Skin epidermis (tissue), 12 donors: Measurements from ENCODE around the gene NCEH1.

Experiments used
- H3K27ac ChIP-seq, 21 experiments: fragments of 200-600 bp; sonication (generic) in 11 of 21; one replicate each; pipeline ENCODE4 v1.5.0; 2020; ENCODE audit warnings: mild to moderate bottlenecking in 3 of 21, inconsistent platforms in 2 of 21, moderate library complexity in 2 of 21
- H3K4me3 ChIP-seq, 7 experiments: fragments of 200-600 bp; sonication (generic) in 2 of 7; one replicate each; pipeline ENCODE4 v1.5.0; 2020; ENCODE audit warnings: inconsistent platforms in 2 of 7, mild to moderate bottlenecking in 2 of 7, moderate library complexity in 1 of 7

NCEH1 gene

DNA sequence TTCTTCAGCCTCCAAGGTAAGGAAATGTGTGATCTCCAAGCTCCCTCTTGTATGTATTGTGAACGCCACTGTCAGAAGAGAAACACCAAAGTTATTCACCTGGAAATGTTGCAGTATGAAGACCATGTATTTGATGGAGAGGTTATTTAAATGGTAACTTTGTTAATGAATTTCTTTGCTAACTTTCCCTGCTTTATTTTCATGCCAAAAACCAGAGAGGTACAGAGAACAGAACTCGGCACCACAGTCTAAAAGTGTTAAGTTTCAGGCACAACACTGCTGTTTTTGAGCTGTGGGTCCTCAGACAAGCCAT lies 114.5 kb downstream of the NCEH1 start:
- Histone ChIP-seq H3K27ac (peak overlapping the region in 18 of 21 experiments; percentile 57 to 94 (median 86)), H3K4me3 (no peak overlapping the region)

DNA sequence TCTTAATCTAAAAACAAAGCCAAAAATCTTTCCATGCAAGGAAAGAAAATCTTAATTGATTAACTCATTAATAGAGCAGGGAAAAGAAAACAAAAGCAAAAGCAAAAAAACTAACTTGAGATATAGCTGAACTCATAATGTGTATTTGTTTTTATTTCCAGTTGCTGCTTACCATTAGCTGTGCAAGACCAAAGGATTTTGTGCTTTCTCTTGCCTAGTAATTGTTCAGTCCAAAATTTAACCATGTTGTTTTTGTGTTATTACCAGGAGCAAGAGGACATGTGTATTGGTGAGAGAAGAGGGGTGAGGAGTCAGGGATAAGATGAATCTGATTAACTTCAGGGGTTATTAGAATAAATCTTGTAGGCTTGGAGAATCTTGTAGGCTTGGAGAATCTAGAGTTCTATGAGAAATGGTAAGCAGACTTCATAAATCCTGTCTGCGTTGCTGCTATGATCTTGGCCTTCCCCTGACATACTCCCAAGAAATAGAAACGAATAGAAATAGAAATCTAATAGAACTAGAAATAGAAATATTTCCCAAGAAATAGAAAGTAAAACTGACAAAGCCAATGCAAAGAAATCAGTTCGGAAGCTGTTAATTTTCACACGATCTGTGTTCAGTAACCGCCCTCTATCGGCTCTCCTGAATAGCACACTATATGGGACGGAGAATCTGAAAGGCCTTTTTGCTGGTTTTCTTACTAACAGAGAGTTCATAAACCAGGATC lies 115.0 kb downstream of the NCEH1 start:
- peak overlapping the region in 4 of 7 experiments; percentile 8 to 30 (median 16) for H3K4me3 ChIP-seq
- peak overlapping the region in 20 of 21 experiments; percentile 71 to 94 (median 84) for H3K27ac ChIP-seq

DNA sequence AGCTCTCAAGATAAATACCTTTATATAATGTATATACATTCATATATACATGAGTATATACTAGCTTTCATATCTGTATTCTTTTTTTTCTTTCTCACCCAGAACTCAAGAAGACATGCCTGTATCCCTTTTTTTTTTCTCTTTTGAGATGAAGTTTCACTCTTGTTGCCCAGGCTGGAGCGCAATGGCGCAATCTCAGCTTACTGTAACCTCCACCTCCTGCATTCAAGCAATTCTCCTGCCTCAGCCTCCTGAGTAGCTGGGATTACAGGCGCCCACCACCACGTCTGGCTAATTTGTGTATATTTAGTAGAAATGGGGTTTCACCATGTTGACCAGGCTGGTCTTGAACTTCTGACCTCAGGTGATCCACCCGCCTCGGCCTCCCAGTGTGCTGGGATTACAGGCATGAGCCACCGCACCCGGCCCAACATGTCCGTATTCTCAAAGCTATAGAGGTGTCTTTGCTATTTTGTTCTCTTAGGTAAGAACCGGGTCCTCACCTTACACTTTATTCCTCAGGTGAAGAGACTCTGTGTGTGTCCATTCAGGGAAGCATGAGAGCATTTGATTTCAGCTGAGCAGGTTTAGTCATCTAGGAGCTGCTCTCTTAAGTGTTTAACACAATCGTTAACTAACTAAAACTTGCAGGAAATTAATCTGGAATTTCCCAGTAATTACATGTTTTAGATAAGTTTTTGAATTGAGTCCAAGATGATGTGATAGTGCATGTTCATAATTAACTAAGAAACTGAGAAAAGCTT lies 115.8 kb downstream of the NCEH1 start:
- Histone ChIP-seq H3K27ac (peak overlapping the region; percentile 29 to 94 (median 84)), H3K4me3 (peak overlapping the region in 1 of 7 experiments; percentile 4)

DNA sequence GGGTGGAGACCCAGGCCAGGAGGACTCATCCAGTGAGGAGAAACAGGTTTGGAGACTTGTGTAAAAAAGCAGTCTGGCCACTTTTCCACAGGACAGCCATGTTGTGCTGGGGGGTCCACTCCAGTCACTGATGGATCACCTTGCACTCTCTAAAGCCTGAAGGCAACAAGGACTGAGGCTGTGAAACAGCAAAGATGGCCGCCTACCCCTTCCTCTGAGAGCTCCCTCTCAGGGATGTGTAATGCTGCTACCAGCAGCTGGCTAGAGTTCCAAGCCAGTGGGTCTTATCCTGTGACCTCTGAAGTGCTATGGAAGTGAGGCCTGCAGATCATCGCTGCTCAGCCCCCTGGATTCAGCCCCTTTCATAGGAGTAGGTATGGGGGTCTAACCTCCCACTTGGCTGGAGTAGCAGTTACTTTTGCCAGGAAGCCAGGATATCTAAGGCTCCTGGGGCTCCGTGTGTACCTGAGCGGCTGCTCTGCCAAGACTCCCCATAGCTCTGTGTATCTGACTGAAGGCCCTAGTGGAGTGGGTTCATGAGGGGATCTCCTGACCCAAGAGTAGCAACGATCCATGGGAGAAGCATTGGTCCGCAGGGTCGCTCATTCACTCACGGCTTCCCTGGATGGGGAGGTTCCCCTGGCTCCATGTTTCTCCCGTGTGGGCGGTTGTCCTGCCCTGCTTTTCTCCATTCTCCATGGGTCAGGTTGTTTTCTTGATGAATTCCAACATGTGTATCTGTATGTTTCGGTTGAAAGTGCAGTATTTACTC lies 117.8 kb downstream of the NCEH1 start:
- Histone ChIP-seq H3K27ac (peak overlapping the region in 16 of 21 experiments; percentile 4 to 90 (median 58)), H3K4me3 (no peak overlapping the region)

DNA sequence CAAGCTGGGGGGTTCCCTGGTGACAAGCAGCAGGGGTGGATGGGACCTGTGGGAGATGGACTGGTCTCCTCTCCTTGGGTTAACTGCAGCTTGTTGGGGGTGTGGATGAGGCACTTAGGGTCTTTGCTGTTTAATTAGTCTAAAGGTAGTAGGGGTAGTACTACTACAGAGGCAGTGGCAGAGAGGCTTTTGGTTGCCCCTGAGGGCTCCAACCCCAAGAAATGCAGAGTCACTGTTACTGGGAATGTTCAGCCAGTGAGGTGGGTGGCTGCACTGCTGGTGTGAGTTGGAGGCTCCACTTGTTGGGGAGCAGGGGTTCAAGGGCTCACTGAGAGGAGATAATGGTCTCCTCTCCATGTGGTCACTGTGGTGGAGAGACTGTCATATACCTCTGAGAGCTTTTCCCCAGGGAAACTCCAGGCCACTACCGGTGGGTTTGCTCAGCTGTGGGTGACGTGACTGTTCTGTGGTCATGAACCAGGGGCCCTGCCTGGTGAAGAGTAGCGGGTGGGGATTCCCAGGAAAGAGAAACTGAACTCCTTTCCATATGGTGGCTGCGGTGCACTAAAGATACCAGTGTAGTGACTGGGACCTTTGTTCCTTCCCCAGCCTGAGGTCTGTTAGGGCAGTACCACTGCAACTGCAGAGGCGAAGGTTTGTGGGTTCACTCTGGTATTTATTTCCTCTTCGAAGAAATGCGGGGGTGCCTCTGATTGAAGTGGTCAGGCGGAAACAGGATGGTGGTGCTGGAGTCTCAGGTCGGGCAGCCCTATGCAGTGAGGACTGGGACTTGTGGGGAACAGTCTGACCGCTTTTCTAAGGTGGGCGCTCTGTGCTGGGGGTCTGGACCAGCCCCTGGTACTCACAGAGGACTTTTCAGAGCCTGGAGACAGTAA lies 118.7 kb downstream of the NCEH1 start:
- no peak overlapping the region for H3K4me3 ChIP-seq
- peak overlapping the region in 19 of 21 experiments; percentile 4 to 90 (median 52) for H3K27ac ChIP-seq

DNA sequence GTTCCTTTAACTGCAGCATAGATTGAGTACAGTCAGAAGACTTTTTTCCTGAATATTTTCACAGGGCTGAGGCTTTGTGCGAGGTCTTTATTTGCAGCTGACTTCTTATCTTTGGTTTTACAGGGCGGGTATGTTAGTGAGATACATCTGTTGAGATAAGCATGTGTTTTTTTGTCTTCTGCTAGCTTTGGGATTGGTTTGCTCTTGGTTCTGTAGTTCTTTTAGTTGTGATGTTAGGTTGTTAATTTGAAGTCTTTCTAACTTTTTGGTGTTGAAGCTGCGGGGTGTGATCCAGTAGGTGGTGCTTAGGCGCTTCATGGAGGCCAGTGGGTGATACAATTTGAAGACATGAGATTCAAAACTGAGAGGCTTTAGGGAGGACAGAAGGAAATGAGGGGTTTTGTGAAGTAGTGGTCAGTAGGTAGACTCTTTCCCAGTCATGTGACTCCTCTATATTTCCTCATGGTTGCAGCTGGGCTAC lies 119.7 kb downstream of the NCEH1 start:
- H3K4me3 ChIP-seq = no peak overlapping the region
- H3K27ac ChIP-seq = peak overlapping the region in 10 of 21 experiments; percentile 36 to 90 (median 62)

DNA sequence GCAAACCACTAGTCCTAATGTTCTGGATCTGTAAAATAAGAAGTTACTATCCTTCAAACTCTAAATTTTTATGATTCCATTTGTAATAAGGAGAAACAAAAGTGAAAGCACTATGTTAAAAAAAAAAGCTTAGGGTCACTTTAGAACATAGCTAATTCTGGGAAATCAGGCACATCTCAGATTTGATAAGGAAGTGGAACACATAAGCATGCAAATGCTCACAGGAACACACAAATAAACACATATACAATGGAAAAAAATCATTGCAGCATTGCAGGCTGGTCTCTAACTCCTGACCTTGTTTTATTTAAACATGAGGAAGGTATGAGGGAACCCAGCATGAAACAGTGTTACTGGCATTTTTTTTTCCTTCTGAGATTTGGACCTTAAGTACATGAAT lies 124.4 kb downstream of the NCEH1 start:
- no peak overlapping the region for H3K4me3 ChIP-seq
- H3K27ac ChIP-seq = peak overlapping the region in 18 of 21 experiments; percentile 13 to 83 (median 57)

DNA sequence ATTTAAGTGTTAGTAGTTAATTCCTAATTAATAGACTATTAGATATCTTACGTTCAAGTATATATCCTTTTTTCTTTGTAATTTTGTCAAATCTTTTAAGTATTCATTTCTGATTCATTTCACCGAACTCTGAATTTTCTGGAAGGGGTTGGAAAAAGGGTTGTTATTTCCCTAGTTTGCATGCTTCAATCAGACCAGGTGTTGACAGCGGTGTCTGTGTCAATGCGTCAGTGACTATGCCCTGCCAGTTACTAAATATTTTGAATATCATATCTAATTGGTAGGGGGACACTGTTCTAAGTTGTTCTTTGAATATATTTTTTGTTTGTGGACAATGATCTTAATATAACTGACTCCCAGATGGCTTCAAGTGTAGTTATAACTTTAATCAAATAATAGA lies 124.9 kb downstream of the NCEH1 start:
- Histone ChIP-seq H3K4me3 (no peak overlapping the region), H3K27ac (peak overlapping the region in 16 of 21 experiments; percentile 10 to 83 (median 56))

DNA sequence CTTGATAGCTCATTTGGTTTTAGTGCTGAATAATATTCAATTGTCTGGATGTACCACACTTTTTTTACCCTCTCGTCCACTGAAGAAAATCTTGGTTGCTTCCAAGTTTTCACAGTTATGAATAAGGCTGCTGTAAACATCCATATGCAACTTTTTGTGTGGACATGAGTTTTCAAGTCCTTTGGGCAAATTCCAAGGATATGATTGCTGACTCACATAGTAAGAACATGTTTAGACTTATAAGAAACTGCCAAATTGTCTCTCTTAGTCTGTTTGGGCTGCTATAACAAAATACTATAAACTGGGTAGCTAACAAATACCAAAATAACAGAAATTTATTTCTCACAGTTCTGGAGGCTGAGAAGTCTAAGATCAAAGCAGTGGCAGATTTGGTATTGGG lies 128.2 kb downstream of the NCEH1 start:
- peak overlapping the region in 8 of 21 experiments; percentile 1 to 77 (median 48) for H3K27ac ChIP-seq

DNA sequence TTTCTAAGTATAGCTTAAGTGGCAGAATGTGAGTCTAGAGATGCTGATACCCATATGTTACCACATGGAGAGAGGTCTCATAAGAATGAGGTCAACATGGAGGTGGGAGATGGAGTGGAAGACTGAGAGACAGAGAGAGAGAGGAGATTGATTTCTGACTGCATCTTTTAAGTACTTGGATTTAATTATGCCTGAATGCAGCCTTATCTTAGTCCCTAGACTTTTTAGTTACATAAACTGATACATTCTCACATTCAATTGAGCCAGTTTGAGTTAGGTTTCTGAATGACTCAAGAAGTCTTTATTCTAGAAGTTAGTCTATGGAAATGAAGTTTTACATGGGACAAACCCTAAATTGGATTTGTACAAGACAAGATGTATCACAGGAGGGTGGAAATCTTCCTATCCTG lies 129.1 kb downstream of the NCEH1 start:
- peak overlapping the region in 9 of 21 experiments; percentile 1 to 77 (median 37) for H3K27ac ChIP-seq
- H3K4me3 ChIP-seq = no peak overlapping the region

More for the DNA sequence above, 128.2 kb downstream of the NCEH1 start:
- no peak overlapping the region for H3K4me3 ChIP-seq

DNA sequence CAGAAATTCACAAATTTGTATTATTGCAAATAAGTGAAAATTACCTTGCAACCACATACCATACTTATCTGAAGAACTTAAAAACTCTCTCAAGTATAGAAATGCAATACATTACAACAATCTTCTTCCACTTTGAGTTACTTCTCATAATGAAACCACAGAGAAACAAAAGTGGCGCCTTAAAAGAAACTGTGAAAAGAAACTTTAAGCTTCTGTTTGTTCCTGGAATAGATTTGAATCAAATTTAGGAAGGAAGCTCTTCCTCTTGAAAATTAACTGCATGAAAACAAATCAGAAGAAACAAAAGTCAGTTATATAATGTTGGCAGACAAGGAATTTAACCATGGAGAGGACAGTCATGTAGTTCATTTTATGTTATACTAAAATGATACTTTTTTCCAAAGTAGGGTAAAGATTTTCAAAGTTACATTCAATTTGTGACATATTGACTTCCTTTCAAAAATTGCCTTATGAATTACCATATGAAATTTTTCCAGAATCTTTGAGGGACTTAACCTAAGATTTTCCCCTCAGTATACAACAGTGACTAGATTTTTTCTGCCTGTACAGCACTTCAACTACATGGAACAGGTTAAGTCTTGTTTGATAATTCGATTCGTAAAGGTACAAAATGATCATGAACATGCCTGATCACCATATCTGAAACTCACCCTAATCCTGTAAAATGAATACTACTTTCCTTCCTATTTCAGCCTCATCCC lies 130.0 kb downstream of the NCEH1 start:
- no peak overlapping the region for H3K4me3 ChIP-seq
- peak overlapping the region in 17 of 21 experiments; percentile 25 to 79 (median 66) for H3K27ac ChIP-seq
